Umbilical cord (tissue), 2 donors: Measurements from ENCODE around the gene ZFAND3. TPM values are rescaled to one million over a fixed set of nuclear protein-coding genes. Genes with fewer than 3 reads are reported as not detected.

Experiments used
- DNase-seq: peaks from one replicate; pipeline ENCODE4 v3.0.0-alpha.2; 2015; ENCODE audit warnings: low spot score
- total RNA-seq: library from RNA; depleted of rRNA; stranded (reverse); fragments of >200 nt; gene quantifications from one replicate; pipeline ENCODE4 v1.2.3, GENCODE V29; 2014; ENCODE audit warnings: low replicate concordance; ENCODE audit not compliant: insufficient read depth

The ZFAND3 gene
- total RNA-seq, 1 donor from 2014 or later = 42.9 TPM

DNA sequence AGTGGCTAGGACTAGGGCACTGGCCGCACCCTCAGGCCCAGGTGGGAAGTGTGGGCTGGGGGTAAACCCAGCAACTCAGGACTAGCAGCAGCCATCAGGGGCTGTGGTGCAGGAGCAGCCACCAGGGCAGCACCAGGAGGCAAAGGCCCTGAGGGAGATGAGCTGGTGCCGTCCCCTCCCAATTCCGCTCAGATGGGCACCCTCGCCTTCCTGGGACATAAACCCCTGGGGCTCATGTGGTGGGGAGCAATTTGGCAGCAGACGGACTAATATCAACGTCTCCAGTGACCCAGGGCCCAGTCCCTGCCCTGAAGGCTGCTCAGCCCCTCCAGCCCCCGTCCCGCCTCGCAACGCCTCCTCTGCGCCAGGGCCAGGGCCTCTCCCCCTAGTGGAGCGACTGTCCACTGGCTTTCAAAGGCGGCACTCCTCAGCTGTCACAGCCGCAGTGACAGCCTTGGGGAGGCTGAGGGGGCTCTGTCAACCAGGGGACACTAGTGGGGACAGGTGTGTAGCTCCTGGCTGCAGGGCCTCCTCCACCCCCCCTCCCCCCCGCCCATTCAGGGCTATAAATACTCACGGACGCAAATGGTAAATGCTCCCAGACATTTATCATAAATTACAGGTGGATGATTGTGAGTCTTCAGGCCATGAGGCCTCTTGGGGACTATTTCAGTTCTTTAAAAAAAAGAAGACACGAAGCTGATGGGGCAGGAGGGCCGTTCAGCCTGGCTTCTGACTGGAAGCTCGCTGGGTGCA, 349.9 kb downstream of the ZFAND3 start:
- no peak for DNase-seq

GRCh38 chr6:38169977-38170526, 350.5 kb downstream of the ZFAND3 start:
- peak; percentile 8 for DNase-seq

DNA sequence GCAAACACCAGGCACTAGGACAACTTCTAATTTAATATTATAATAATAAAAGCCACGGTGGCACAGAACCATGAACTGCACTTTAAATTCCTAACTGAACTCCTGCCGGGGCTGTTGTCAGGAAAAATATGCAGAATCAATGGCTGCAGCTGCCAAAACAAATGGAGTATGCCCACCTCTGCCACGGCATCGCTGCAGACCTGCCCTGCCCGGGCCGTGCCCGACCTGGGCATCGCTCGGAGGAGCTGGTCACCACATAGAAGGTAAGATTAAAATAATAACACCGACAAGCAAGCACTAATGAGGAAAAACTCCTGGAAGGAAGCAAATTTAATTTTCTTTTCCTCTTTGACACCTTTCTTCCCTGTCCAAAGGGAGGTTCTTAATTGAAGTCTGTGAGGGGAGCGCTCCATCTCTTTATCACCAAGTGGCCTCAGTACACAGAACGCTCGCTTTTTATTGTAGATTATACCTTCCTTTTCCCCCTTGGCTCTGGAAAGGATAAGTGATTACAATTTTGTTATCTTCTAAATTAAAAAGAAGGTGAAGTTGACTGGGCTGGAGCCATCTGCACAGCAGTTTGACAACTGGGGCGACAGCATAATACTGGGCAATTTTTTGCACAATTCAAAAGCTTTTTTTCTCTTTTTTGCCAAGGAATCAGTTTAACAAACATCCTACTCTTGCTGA, 351.3 kb downstream of the ZFAND3 start:
- DNase-seq = no peak

DNA sequence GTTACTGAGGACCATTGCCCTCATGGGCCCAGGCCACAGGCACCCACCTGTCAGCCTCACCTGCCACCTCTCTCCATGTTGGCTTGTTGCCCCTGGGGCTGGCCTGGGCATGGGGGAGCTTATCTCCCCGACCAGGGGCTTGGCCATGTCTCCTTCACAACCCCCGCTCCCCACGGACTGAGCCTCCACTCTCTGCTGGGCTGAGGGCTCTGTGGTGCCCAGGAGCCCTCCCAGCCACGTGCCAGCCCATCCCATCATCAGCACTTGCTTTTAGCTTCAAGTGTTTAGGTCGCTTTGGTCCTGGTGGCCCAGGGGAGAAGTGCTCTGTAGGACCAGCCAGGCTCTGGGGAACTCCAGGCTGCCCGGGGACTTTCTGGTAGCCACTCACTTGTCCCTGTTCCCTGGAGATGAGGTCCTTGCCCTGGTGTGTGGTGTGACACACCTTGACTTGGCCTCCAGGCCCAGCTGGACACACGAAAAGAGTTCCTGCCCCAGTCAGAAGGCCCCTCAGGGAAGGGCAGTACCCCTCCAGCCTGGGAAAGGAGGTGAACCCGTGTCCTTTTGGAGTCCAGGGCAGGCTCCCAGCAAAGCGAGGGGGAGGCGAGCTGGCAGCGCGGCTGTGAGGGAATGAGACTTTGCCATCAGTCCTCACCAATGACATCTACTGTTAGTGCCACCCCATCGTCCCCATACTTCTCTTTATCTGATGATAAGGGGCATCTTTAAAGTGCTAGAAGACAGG, 352.6 kb downstream of the ZFAND3 start:
- DNase-seq = no peak

GRCh38 chr6:38172739-38173410, 353.3 kb downstream of the ZFAND3 start:
- DNase-seq = no peak

GRCh38 chr6:38173909-38174308, 354.4 kb downstream of the ZFAND3 start:
- DNase-seq = no peak

DNA sequence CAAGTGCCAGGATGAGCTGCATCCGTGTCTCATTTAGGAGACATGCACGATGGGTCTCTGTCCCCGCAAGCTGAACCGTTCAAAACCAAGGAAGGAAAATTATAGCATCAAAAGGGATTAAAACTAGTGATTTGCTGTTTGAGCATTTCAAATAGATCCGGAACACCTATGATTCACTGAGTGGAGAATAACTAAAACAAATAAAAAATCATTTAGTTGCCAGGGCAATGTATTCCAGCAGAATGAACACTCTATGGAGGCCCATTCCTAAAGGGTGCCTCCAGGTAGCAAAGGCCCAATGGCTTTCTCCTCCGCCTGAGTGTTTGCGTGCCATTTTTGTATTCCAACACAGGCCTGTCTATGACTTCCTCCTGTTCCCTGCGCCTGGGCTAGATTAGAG, 354.8 kb downstream of the ZFAND3 start:
- DNase-seq = no peak

- no peak for DNase-seq
Observed at GRCh38 chr6:38174806-38175495, 355.4 kb downstream of the ZFAND3 start.

- no peak for DNase-seq
Observed at GRCh38 chr6:38175786-38176185, 356.3 kb downstream of the ZFAND3 start.

DNA sequence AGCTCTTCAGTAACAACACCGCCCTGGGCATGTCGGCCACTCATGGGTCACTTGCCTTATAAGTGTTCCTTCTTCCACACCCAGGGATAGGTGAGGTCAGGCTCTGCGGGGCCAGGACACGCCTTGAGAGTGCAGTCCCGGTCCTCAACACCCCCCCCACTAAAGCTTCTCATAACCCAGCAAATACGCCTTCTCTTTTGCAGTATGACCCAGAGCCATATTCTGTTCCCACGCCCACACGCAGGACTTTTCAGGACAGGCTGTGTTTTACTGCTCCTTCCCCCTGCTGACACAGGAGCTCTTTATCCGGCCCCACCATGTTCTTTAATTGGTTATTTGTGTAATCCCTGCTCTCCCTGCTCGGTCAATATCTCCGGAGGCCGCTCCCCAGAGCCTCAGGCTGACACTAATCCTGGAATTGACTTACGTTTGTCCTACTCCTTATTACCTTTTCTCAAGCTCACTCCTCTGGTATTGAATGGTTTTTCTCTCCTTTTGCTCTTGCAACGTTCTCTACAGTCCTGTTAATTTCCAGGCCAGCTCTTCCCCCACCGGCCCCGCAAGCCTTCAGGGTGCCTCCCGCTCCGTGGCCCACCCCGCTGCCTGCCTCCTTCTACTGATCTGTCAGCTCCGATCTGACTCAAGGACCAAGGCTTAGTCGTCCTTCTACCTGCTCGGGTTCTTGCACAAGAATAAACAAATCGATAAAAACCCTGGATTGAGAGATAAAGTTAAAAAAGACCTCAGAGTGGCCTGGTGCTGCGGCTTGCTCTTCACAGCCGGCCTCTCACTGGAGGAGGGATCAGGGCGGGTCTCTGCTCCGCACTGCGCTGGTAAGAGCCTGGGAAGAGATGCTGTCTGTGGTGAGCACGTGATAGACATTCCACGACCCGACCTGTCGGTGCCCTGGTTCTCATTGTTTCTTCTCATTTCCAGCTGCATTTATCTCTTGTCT, 357.5 kb downstream of the ZFAND3 start:
- DNase-seq = peak; percentile 76

DNA sequence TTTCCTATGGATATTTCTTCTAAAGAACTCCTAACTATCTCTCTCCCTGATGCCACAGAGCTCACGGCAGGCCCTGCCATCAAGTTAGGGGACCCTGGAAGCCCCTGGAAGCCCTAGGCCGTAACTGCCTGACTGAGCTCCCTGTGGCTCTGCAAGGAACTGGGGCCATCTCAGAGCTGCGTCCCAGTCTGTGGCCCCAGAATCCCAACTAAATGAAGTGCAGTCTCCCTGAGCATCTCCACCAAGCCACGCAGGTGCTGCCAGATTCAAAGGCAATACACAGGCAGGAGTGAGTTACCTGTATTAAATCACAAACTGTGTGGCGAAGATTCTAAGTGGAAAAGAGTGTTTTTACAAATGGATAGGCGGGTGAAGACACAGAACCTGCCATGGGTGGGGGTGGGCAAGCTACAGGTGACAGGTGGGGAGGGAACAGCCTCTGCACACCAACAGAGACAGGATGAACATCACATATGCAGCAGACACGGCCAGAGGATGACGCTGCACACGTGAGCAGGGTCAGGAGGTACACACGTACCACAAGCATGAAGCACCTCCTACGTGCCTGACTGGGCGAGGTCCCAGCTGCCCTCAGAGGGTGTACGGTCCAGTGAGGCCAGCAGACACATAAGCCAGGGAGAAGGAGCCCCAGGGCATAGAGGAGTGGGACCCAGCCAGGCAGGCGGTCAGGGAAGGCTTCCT, 358.5 kb downstream of the ZFAND3 start:
- DNase-seq = no peak

DNA sequence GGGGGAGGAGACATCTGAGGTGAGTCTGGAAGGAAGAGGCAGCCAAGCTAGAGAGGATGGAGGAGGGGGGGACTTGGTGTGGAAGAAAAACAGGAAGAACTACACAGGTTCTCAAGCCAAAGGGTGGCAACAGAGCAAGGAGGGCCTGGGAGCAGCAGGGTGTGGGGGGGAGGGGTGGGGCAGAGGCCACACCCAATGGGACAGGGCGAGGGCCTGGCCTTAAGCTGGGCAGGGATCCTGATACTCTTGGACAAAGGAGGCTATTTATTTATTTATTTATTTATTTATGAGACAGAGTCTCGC, 359.0 kb downstream of the ZFAND3 start:
- DNase-seq = no peak

- no peak for DNase-seq
Observed at GRCh38 chr6:38179300-38179699, 359.8 kb downstream of the ZFAND3 start.

GRCh38 chr6:38179794-38180430, 360.4 kb downstream of the ZFAND3 start:
- no peak for DNase-seq

DNA sequence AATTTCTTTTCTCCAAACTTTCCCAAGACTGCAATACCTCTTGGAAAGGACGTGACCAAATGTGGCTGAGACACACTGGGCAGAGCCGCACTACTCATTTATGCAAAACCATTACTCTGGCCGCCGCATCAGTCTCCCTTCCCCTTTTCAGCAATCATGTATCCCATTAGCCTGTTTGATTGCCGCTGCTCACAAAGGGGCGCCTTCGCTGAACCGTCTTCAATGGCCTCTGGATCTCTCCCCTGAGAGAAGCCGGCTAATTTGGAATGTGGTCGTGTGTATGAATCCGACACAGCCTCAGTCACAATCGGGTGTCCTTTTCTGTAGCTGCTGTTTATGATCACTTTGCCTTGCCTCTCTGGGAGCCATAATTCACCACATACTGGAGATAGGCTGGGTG, 361.1 kb downstream of the ZFAND3 start:
- DNase-seq = no peak

GRCh38 chr6:38182426-38182825, 362.9 kb downstream of the ZFAND3 start:
- no peak for DNase-seq

- peak; percentile 93 for DNase-seq
Observed at GRCh38 chr6:38183856-38184584, 364.5 kb downstream of the ZFAND3 start.

GRCh38 chr6:38184585-38185080, 365.1 kb downstream of the ZFAND3 start:
- DNase-seq = no peak
